Loucy (cell line): Measurements from ENCODE around the gene ACD.

Experiments
- EZH2phosphoT487 ChIP-seq: fragments of 200-600 bp; IDR thresholded peaks from 2 replicates; pipeline ENCODE4 v1.6.1; 2018; ENCODE audit warnings: antibody characterized with exemption, mild to moderate bottlenecking, moderate library complexity, borderline replicate concordance
- TF ChIP-seq, protein P1 (sequence below): fragments of 200-600 bp; sonication (generic); conservative IDR thresholded peaks from 2 replicates; pipeline ENCODE4 v1.5.1; 2014; ENCODE audit warnings: mild to moderate bottlenecking, antibody characterized with exemption, low read length

- TF ChIP-seq, protein P1, sequence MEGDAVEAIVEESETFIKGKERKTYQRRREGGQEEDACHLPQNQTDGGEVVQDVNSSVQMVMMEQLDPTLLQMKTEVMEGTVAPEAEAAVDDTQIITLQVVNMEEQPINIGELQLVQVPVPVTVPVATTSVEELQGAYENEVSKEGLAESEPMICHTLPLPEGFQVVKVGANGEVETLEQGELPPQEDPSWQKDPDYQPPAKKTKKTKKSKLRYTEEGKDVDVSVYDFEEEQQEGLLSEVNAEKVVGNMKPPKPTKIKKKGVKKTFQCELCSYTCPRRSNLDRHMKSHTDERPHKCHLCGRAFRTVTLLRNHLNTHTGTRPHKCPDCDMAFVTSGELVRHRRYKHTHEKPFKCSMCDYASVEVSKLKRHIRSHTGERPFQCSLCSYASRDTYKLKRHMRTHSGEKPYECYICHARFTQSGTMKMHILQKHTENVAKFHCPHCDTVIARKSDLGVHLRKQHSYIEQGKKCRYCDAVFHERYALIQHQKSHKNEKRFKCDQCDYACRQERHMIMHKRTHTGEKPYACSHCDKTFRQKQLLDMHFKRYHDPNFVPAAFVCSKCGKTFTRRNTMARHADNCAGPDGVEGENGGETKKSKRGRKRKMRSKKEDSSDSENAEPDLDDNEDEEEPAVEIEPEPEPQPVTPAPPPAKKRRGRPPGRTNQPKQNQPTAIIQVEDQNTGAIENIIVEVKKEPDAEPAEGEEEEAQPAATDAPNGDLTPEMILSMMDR, result no peak
- no peak for TF ChIP-seq EZH2phosphoT487
Measured at GRCh38 chr16:67702130-67702529, 42.1 kb upstream of the ACD start.
